Adrenal gland (tissue), 5 donors: ENCODE data around the gene DOCK7.

Source experiments
- POLR2A ChIP-seq, 2 donors: fragments of 450-650 bp; IDR thresholded peaks; one replicate each; pipeline ENCODE4 v1.6.1; 2017; ENCODE audit warnings: antibody characterized with exemption in 2 of 2, mild to moderate bottlenecking in 2 of 2, moderate library complexity in 1 of 2
- TF ChIP-seq, protein P1 (sequence below), 6 experiments: fragments of 450-650 bp in 4 of 6; fragments of 200-600 bp in 2 of 6; sonication (generic) in 1 of 6; IDR thresholded peaks; 1 replicate in 5 of 6; 2 replicates in 1 of 6; pipeline versions ENCODE4 v1.5.1 to v1.8.0; 2016 to 2021; ENCODE audit warnings: antibody characterized with exemption in 6 of 6, mild to moderate bottlenecking in 2 of 6, moderate library complexity in 1 of 6
- donor health status: DM: no; HTN: no; CAD: no.

DNA sequence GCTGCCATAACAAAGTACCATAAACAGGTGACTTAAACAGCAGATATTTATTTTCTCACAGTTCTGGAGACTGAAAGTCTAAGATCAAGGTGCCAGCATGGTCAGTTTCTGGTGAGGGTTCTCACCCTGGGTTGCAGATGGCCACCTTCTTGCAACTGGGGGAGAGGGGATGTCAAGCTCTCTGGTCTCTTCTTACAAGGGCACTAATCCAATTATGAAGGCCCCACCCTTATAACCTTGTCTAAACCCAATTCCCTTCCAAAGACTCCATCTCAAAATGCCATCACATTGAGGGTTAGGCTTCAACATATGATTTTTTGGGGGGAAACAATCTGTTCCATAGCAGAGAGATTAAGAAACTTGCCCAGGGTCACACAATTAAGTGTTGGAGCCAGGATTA is 115.7 kb downstream of the DOCK7 start:
- TF ChIP-seq, protein P1, sequence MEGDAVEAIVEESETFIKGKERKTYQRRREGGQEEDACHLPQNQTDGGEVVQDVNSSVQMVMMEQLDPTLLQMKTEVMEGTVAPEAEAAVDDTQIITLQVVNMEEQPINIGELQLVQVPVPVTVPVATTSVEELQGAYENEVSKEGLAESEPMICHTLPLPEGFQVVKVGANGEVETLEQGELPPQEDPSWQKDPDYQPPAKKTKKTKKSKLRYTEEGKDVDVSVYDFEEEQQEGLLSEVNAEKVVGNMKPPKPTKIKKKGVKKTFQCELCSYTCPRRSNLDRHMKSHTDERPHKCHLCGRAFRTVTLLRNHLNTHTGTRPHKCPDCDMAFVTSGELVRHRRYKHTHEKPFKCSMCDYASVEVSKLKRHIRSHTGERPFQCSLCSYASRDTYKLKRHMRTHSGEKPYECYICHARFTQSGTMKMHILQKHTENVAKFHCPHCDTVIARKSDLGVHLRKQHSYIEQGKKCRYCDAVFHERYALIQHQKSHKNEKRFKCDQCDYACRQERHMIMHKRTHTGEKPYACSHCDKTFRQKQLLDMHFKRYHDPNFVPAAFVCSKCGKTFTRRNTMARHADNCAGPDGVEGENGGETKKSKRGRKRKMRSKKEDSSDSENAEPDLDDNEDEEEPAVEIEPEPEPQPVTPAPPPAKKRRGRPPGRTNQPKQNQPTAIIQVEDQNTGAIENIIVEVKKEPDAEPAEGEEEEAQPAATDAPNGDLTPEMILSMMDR (IDR thresholded peaks at IDR 0.05), result no peak
- TF ChIP-seq POLR2A (IDR thresholded peaks at IDR 0.05), result no peak
